HEK293 (cell line): ENCODE data around the gene C11orf86.

Experiments
- BCL11A ChIP-seq: fragments of 450-650 bp; formaldehyde crosslinking; IDR thresholded peaks from 2 replicates; pipeline ENCODE4 v1.5.1; 2016; ENCODE audit warnings: low read depth, missing biosample characterization, missing genetic modification characterization
- BCL11B ChIP-seq: fragments of 450-650 bp; formaldehyde crosslinking; IDR thresholded peaks from 2 replicates; pipeline ENCODE4 v1.5.1; 2016; ENCODE audit warnings: low read depth, missing biosample characterization, missing genetic modification characterization
- GLIS1 ChIP-seq: fragments of 450-650 bp; formaldehyde crosslinking; IDR thresholded peaks from 2 replicates; pipeline ENCODE4 v1.5.1; 2016; ENCODE audit warnings: missing biosample characterization, missing genetic modification characterization
- KLF10 ChIP-seq: fragments of 450-650 bp; IDR thresholded peaks from 2 replicates; pipeline ENCODE4 v1.5.1; 2018; ENCODE audit warnings: missing biosample characterization, mild to moderate bottlenecking, missing genetic modification characterization
- KLF16 ChIP-seq: fragments of 450-650 bp; formaldehyde crosslinking; IDR thresholded peaks from 2 replicates; pipeline ENCODE4 v1.5.1; 2017; ENCODE audit warnings: missing biosample characterization, missing genetic modification characterization
- MYNN ChIP-seq: fragments of 450-650 bp; formaldehyde crosslinking; IDR thresholded peaks from 2 replicates; pipeline ENCODE4 v1.5.1; 2016; ENCODE audit warnings: missing biosample characterization, missing genetic modification characterization, borderline replicate concordance
- SALL2 ChIP-seq: fragments of 450-650 bp; formaldehyde crosslinking; IDR thresholded peaks from 2 replicates; pipeline ENCODE4 v1.5.0; 2017; ENCODE audit warnings: missing biosample characterization, mild to moderate bottlenecking, missing genetic modification characterization, borderline replicate concordance
- WT1 ChIP-seq: fragments of 450-650 bp; formaldehyde crosslinking; IDR thresholded peaks from 2 replicates; pipeline ENCODE4 v1.5.1; 2016; ENCODE audit warnings: missing biosample characterization, missing genetic modification characterization
- ZBTB21 ChIP-seq: fragments of 450-650 bp; formaldehyde crosslinking; IDR thresholded peaks from 2 replicates; pipeline ENCODE4 v1.5.1; 2017; ENCODE audit warnings: missing biosample characterization, missing genetic modification characterization
- ZNF114 ChIP-seq: fragments of 450-650 bp; formaldehyde crosslinking; IDR thresholded peaks from 2 replicates; pipeline ENCODE4 v1.5.0; 2017; ENCODE audit warnings: missing biosample characterization, missing genetic modification characterization
- ZNF140 ChIP-seq: fragments of 450-650 bp; formaldehyde crosslinking; IDR thresholded peaks from 2 replicates; pipeline ENCODE4 v1.5.1; 2016; ENCODE audit warnings: missing biosample characterization, missing genetic modification characterization
- ZNF157 ChIP-seq: fragments of 450-650 bp; formaldehyde crosslinking; IDR thresholded peaks from 2 replicates; pipeline ENCODE4 v1.5.1; 2016; ENCODE audit warnings: missing biosample characterization, missing genetic modification characterization
- ZNF211 ChIP-seq: fragments of 450-650 bp; formaldehyde crosslinking; IDR thresholded peaks from 2 replicates; pipeline ENCODE4 v1.5.1; 2016; ENCODE audit warnings: low read depth, missing biosample characterization, missing genetic modification characterization
- ZNF239 ChIP-seq: fragments of 450-650 bp; formaldehyde crosslinking; IDR thresholded peaks from 2 replicates; pipeline ENCODE4 v1.5.1; 2016; ENCODE audit warnings: missing biosample characterization, missing genetic modification characterization
- ZNF248 ChIP-seq: fragments of 450-650 bp; formaldehyde crosslinking; IDR thresholded peaks from 2 replicates; pipeline ENCODE4 v1.5.1; 2017; ENCODE audit warnings: missing biosample characterization, missing genetic modification characterization
- ZNF341 ChIP-seq: fragments of 450-650 bp; formaldehyde crosslinking; IDR thresholded peaks from 2 replicates; pipeline ENCODE4; 2016; ENCODE audit warnings: low read depth, missing biosample characterization, missing genetic modification characterization
- ZNF354C ChIP-seq: fragments of 450-650 bp; formaldehyde crosslinking; IDR thresholded peaks from 2 replicates; pipeline ENCODE4 v1.5.1; 2016; ENCODE audit warnings: missing biosample characterization, missing genetic modification characterization, low read depth, borderline replicate concordance
- ZNF423 ChIP-seq: fragments of 450-650 bp; formaldehyde crosslinking; IDR thresholded peaks from 2 replicates; pipeline ENCODE4 v1.5.1; 2016; ENCODE audit warnings: missing biosample characterization, missing genetic modification characterization
- ZNF530 ChIP-seq: fragments of 450-650 bp; formaldehyde crosslinking; IDR thresholded peaks from 2 replicates; pipeline ENCODE4 v1.5.1; 2016; ENCODE audit warnings: low read depth, missing biosample characterization, missing genetic modification characterization
- ZNF544 ChIP-seq: fragments of 450-650 bp; formaldehyde crosslinking; IDR thresholded peaks from 2 replicates; pipeline ENCODE4 v1.5.0; 2017; ENCODE audit warnings: missing biosample characterization, missing genetic modification characterization
- ZNF623 ChIP-seq: fragments of 450-650 bp; formaldehyde crosslinking; IDR thresholded peaks from 2 replicates; pipeline ENCODE4 v1.5.1; 2016; ENCODE audit warnings: missing biosample characterization, missing genetic modification characterization
- ZNF76 ChIP-seq: fragments of 450-650 bp; formaldehyde crosslinking; IDR thresholded peaks from 2 replicates; pipeline ENCODE4; 2016; ENCODE audit warnings: low read depth, missing biosample characterization, missing genetic modification characterization, borderline replicate concordance
- ZNF768 ChIP-seq: fragments of 450-650 bp; formaldehyde crosslinking; IDR thresholded peaks from 2 replicates; pipeline ENCODE4 v1.5.1; 2018; ENCODE audit warnings: missing biosample characterization, mild to moderate bottlenecking, missing genetic modification characterization
- ZNF791 ChIP-seq: fragments of 450-650 bp; formaldehyde crosslinking; IDR thresholded peaks from 2 replicates; pipeline ENCODE4 v1.5.1; 2016; ENCODE audit warnings: missing biosample characterization, missing genetic modification characterization
- ZSCAN30 ChIP-seq: fragments of 450-650 bp; IDR thresholded peaks from 2 replicates; pipeline ENCODE4 v1.5.1; 2018; ENCODE audit warnings: missing biosample characterization, mild to moderate bottlenecking, missing genetic modification characterization, moderate library complexity
- TF ChIP-seq, protein P1 (sequence below): fragments of 450-650 bp; formaldehyde crosslinking; IDR thresholded peaks from 2 replicates; pipeline ENCODE4 v1.5.1; 2016; ENCODE audit warnings: missing biosample characterization, missing genetic modification characterization
- TF ChIP-seq, protein P2 (sequence below): fragments of 450-650 bp; IDR thresholded peaks from 2 replicates; pipeline ENCODE4 v1.5.1; 2018; ENCODE audit warnings: missing biosample characterization, mild to moderate bottlenecking, missing genetic modification characterization
- TF ChIP-seq, protein P3 (sequence below): fragments of 450-650 bp; formaldehyde crosslinking; IDR thresholded peaks from 2 replicates; pipeline ENCODE4 v1.5.1; 2017; ENCODE audit warnings: missing biosample characterization, mild to moderate bottlenecking, missing genetic modification characterization, moderate library complexity
- TF ChIP-seq, protein P4 (sequence below): IDR thresholded peaks from 2 replicates; pipeline ENCODE4 v1.6.1; 2011; ENCODE audit warnings: mild to moderate bottlenecking, low read depth, low read length, borderline replicate concordance
- TF ChIP-seq, protein P5 (sequence below): fragments of 450-650 bp; IDR thresholded peaks from 2 replicates; pipeline ENCODE4 v1.5.1; 2018; ENCODE audit warnings: missing biosample characterization, missing genetic modification characterization
- TF ChIP-seq, protein P6 (sequence below): fragments of 450-650 bp; formaldehyde crosslinking; IDR thresholded peaks from 2 replicates; pipeline ENCODE4 v1.5.1; 2016; ENCODE audit warnings: missing biosample characterization, missing genetic modification characterization

Gene C11orf86

DNA sequence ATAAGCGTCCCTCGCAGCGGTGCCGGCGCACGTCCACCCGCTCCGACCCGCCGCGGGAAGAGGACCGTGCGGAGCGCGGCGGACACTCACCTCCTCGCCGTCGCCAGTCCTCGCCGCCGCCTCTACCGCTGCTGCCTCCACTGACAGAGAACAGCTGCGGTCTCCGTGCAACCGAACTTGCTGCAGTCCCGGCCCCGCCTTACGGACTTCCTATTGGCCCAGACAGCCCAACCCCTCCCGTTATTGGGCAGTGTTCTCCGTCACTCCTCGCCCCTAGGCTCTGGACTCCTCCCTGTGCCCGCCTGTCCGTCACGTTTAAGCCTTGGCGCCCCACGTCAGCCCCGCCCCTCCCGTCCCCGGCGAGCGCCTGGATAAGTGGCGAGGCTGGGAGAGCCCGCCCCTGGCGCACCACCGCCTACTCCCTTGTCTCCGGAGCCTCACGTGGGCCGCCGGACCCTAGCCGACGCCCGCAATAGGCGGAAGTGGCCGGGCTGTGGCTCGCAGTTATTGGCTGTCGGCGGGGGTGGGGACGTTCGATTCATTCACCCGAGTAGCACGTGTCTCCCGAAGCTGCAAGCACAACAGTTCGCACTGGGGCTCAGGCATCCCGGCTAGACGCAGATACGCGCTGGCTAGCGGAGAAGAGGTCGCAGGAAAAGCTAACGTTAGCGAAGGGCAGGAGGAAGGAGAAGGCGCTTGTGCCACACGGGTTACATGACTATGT lies 16.7 kb upstream of the C11orf86 start, which contains the start of gene PC (continued):
- peak; percentile 29; the same call in 1 of the 2 replicates for TF ChIP-seq GLIS1 (tag by site-specific recombination)
- no peak for TF ChIP-seq ZNF157 (tag by site-specific recombination)
- TF ChIP-seq, protein P1, sequence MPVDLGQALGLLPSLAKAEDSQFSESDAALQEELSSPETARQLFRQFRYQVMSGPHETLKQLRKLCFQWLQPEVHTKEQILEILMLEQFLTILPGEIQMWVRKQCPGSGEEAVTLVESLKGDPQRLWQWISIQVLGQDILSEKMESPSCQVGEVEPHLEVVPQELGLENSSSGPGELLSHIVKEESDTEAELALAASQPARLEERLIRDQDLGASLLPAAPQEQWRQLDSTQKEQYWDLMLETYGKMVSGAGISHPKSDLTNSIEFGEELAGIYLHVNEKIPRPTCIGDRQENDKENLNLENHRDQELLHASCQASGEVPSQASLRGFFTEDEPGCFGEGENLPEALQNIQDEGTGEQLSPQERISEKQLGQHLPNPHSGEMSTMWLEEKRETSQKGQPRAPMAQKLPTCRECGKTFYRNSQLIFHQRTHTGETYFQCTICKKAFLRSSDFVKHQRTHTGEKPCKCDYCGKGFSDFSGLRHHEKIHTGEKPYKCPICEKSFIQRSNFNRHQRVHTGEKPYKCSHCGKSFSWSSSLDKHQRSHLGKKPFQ = no peak
- no peak for TF ChIP-seq ZNF239 (tag by site-specific recombination)
- TF ChIP-seq ZNF354C (tag by site-specific recombination) = no peak
- no peak for TF ChIP-seq ZNF768 (tag by site-specific recombination)
- TF ChIP-seq ZNF211 (tag by site-specific recombination) = no peak
- TF ChIP-seq, protein P2, sequence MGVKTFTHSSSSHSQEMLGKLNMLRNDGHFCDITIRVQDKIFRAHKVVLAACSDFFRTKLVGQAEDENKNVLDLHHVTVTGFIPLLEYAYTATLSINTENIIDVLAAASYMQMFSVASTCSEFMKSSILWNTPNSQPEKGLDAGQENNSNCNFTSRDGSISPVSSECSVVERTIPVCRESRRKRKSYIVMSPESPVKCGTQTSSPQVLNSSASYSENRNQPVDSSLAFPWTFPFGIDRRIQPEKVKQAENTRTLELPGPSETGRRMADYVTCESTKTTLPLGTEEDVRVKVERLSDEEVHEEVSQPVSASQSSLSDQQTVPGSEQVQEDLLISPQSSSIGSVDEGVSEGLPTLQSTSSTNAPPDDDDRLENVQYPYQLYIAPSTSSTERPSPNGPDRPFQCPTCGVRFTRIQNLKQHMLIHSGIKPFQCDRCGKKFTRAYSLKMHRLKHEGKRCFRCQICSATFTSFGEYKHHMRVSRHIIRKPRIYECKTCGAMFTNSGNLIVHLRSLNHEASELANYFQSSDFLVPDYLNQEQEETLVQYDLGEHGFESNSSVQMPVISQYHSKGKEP (tag by site-specific recombination) = no peak
- TF ChIP-seq ZNF544 (tag by site-specific recombination) = no peak
- peak; percentile 87 for TF ChIP-seq ZNF341 (tag by site-specific recombination)
- TF ChIP-seq, protein P3, sequence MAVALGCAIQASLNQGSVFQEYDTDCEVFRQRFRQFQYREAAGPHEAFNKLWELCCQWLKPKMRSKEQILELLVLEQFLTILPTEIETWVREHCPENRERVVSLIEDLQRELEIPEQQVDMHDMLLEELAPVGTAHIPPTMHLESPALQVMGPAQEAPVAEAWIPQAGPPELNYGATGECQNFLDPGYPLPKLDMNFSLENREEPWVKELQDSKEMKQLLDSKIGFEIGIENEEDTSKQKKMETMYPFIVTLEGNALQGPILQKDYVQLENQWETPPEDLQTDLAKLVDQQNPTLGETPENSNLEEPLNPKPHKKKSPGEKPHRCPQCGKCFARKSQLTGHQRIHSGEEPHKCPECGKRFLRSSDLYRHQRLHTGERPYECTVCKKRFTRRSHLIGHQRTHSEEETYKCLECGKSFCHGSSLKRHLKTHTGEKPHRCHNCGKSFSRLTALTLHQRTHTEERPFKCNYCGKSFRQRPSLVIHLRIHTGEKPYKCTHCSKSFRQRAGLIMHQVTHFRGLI (tag by site-specific recombination) = no peak
- TF ChIP-seq ZNF623 (tag by site-specific recombination) = no peak
- no peak; the same call in 1 of the 2 replicates for TF ChIP-seq ZNF76 (tag by site-specific recombination)
- TF ChIP-seq SALL2 (tag by site-specific recombination) = no peak
- TF ChIP-seq ZNF248 (tag by site-specific recombination) = no peak
- TF ChIP-seq ZNF791 (tag by site-specific recombination) = no peak
- TF ChIP-seq KLF10 (tag by site-specific recombination) = peak; percentile 100
- no peak for TF ChIP-seq ZBTB21 (tag by site-specific recombination)
- TF ChIP-seq BCL11B (tag by site-specific recombination) = no peak
- no peak for TF ChIP-seq ZSCAN30
- no peak for TF ChIP-seq ZNF114
- no peak for TF ChIP-seq BCL11A (tag by site-specific recombination)
- peak; percentile 53; the same call in 1 of the 2 replicates for TF ChIP-seq KLF16
- TF ChIP-seq, protein P4, sequence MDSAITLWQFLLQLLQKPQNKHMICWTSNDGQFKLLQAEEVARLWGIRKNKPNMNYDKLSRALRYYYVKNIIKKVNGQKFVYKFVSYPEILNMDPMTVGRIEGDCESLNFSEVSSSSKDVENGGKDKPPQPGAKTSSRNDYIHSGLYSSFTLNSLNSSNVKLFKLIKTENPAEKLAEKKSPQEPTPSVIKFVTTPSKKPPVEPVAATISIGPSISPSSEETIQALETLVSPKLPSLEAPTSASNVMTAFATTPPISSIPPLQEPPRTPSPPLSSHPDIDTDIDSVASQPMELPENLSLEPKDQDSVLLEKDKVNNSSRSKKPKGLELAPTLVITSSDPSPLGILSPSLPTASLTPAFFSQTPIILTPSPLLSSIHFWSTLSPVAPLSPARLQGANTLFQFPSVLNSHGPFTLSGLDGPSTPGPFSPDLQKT = no peak
- no peak for TF ChIP-seq ZNF530 (tag by site-specific recombination)
- TF ChIP-seq, protein P5, sequence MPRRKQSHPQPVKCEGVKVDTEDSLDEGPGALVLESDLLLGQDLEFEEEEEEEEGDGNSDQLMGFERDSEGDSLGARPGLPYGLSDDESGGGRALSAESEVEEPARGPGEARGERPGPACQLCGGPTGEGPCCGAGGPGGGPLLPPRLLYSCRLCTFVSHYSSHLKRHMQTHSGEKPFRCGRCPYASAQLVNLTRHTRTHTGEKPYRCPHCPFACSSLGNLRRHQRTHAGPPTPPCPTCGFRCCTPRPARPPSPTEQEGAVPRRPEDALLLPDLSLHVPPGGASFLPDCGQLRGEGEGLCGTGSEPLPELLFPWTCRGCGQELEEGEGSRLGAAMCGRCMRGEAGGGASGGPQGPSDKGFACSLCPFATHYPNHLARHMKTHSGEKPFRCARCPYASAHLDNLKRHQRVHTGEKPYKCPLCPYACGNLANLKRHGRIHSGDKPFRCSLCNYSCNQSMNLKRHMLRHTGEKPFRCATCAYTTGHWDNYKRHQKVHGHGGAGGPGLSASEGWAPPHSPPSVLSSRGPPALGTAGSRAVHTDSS (tag by site-specific recombination) = no peak
- no peak for TF ChIP-seq ZNF423 (tag by site-specific recombination)
- no peak for TF ChIP-seq ZNF140 (tag by site-specific recombination)
- TF ChIP-seq, protein P6, sequence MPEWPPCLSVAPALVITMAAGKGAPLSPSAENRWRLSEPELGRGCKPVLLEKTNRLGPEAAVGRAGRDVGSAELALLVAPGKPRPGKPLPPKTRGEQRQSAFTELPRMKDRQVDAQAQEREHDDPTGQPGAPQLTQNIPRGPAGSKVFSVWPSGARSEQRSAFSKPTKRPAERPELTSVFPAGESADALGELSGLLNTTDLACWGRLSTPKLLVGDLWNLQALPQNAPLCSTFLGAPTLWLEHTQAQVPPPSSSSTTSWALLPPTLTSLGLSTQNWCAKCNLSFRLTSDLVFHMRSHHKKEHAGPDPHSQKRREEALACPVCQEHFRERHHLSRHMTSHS (tag by site-specific recombination) = no peak
- TF ChIP-seq WT1 (tag by site-specific recombination) = peak; percentile 47; the same call in 1 of the 2 replicates
- TF ChIP-seq MYNN (tag by site-specific recombination) = no peak
